Body of pancreas (tissue), 4 donors: ENCODE results near the gene CACNA1C. TPM values are rescaled to one million over a fixed set of nuclear protein-coding genes. Genes with fewer than 3 reads are reported as not detected.
"Not testable (repeated sequence)": the region's sequence is repeated elsewhere in the genome, so short reads cannot be mapped to it uniquely, and the experiment has no call there.

Experiments used
- ATAC-seq: fragments of 150-250 bp; one replicate; pipeline ENCODE4 v1.9.1; 2016
- DNase-seq, 4 donors: peaks; one replicate each; pipeline ENCODE4 v3.0.0-alpha.2; 2019
- H3K27ac ChIP-seq, 4 donors: fragments of 200-600 bp; sonication (generic); 1 replicate in 3 of 4; 2 replicates in 1 of 4; pipeline versions ENCODE4 v1.5.1 to v1.6.1; 2016 to 2019; ENCODE audit warnings: mild to moderate bottlenecking in 1 of 4, mixed read lengths in 1 of 4, moderate library complexity in 1 of 4
- H3K27me3 ChIP-seq, 2 donors: fragments of 200-600 bp; sonication (generic); one replicate each; pipeline ENCODE4 v1.6.0; 2016; ENCODE audit warnings: mild to moderate bottlenecking in 1 of 2
- H3K36me3 ChIP-seq, 2 donors: fragments of 200-600 bp; sonication (generic); replicated peaks in 1 of 2; 2 replicates each; pipeline ENCODE4 v1.5.1; 2016; ENCODE audit warnings: low read depth in 2 of 2; ENCODE audit not compliant: insufficient read depth in 1 of 2
- H3K4me1 ChIP-seq: fragments of 200-600 bp; sonication (generic); one replicate; pipeline ENCODE4 v1.6.0; 2016
- H3K4me3 ChIP-seq, 2 donors: fragments of 200-600 bp; sonication (generic); 1 replicate in 1 of 2; 2 replicates in 1 of 2; pipeline ENCODE4 v1.5.1; 2016 to 2019
- H3K9me3 ChIP-seq, 3 donors: fragments of 200-600 bp; sonication (generic); 1 replicate in 2 of 3; 2 replicates in 1 of 3; pipeline ENCODE4 v1.5.1; 2016
- CTCF ChIP-seq, 7 experiments: fragments of 450-650 bp in 4 of 7; fragments of 200-600 bp in 3 of 7; sonication (generic) in 3 of 7; IDR thresholded peaks; one replicate each; pipeline ENCODE4 v1.5.1; 2016 to 2019; ENCODE audit warnings: antibody characterized with exemption in 7 of 7
- POLR2A ChIP-seq, 3 donors: fragments of 450-650 bp; IDR thresholded peaks; one replicate each; pipeline ENCODE4 v1.6.1; 2016; ENCODE audit warnings: antibody characterized with exemption in 3 of 3, mild to moderate bottlenecking in 2 of 3
- WGBS, 2 donors: methylation state at CpG; one replicate each; pipeline ENCODE4 v1.1.5; 2017; 5-methylcytosine and 5-hydroxymethylcytosine counted together
- intact Hi-C: fragments of 100-400 bp; cut with DNase I; formaldehyde crosslinking; loops from one replicate; pipeline ENCODE4 v1.15.1; 2023
- total RNA-seq, 2 donors: library from RNA; depleted of rRNA; stranded (reverse); fragments of >200 nt; gene quantifications; one replicate each; pipeline ENCODE4 v1.1.0, GENCODE V29; 2016

Gene CACNA1C
- total RNA-seq, 2 donors from 2014 or later = 2.3 to 4.4 TPM

- H3K36me3 ChIP-seq = no peaks in the 10 kb centered on the region
- no peak overlapping the region for H3K27ac ChIP-seq
- no peaks in the 10 kb centered on the region for H3K4me1 ChIP-seq
- TF ChIP-seq POLR2A (IDR thresholded peaks at IDR 0.05) = no peak
- no peak for TF ChIP-seq CTCF (IDR thresholded peaks at IDR 0.05)
- DNase-seq = no peak
- intact Hi-C loops = no loop called here
- H3K9me3 ChIP-seq = no peaks in the 10 kb centered on the region
- no peaks in the 10 kb centered on the region for H3K27me3 ChIP-seq
- H3K4me3 ChIP-seq = no peak overlapping the region
- 62 to 70% methylated on average over 5 of the region's 5 CpGs for WGBS, 2 donors
- ATAC-seq = no peak
Measured at GRCh38 chr12:2487278-2487677, 434.5 kb downstream of the CACNA1C start.

- ATAC-seq (no peak), DNase-seq (no peak)
- Histone ChIP-seq H3K4me3 (no peak overlapping the region), H3K27ac (no peak overlapping the region), H3K4me1 (no peaks in the 10 kb centered on the region), H3K27me3 (no peaks in the 10 kb centered on the region), H3K36me3 (no peaks in the 10 kb centered on the region), H3K9me3 (no peaks in the 10 kb centered on the region)
- intact Hi-C loops = no loop called here
- 74 to 80% methylated on average over 10 of the region's 10 CpGs for WGBS, 2 donors
- TF ChIP-seq POLR2A (IDR thresholded peaks at IDR 0.05) (no peak), CTCF (IDR thresholded peaks at IDR 0.05) (no peak)
Measured at GRCh38 chr12:2488131-2488530, 435.3 kb downstream of the CACNA1C start.

- 77 to 83% methylated on average over 7 of the region's 7 CpGs for WGBS, 2 donors
- intact Hi-C loops = no loop called here
- no peak overlapping the region for H3K27ac ChIP-seq
Measured at GRCh38 chr12:2488596-2488995, 435.8 kb downstream of the CACNA1C start.

GRCh38 chr12:2489275-2489674 lies 436.5 kb downstream of the CACNA1C start:
- Histone ChIP-seq H3K4me3 (no peak overlapping the region), H3K36me3 (no peaks in the 10 kb centered on the region), H3K4me1 (no peaks in the 10 kb centered on the region), H3K27me3 (no peaks in the 10 kb centered on the region), H3K9me3 (no peaks in the 10 kb centered on the region), H3K27ac (no peak overlapping the region)
- intact Hi-C loops = no loop called here
- WGBS, 2 donors = 68 to 73% methylated on average over 9 of the region's 9 CpGs
- ATAC-seq = no peak
- TF ChIP-seq POLR2A (IDR thresholded peaks at IDR 0.05) (no peak), CTCF (IDR thresholded peaks at IDR 0.05) (no peak)
- no peak for DNase-seq

More at GRCh38 chr12:2488596-2488995, 435.8 kb downstream of the CACNA1C start:
- no peak overlapping the region for H3K4me3 ChIP-seq
- no peaks in the 10 kb centered on the region for H3K4me1 ChIP-seq
- no peaks in the 10 kb centered on the region for H3K27me3 ChIP-seq
- ATAC-seq (no peak), DNase-seq (no peak)
- no peak for TF ChIP-seq POLR2A (IDR thresholded peaks at IDR 0.05)
- TF ChIP-seq CTCF (IDR thresholded peaks at IDR 0.05) = no peak
- no peaks in the 10 kb centered on the region for H3K36me3 ChIP-seq
- H3K9me3 ChIP-seq = no peaks in the 10 kb centered on the region

- Histone ChIP-seq H3K27ac (no peak overlapping the region), H3K27me3 (no peaks in the 10 kb centered on the region), H3K9me3 (no peaks in the 10 kb centered on the region), H3K4me3 (no peak overlapping the region), H3K36me3 (no peaks in the 10 kb centered on the region), H3K4me1 (no peaks in the 10 kb centered on the region)
- intact Hi-C loops = no loop called here
- ATAC-seq (no peak), DNase-seq (no peak)
- TF ChIP-seq CTCF (IDR thresholded peaks at IDR 0.05) (no peak), POLR2A (IDR thresholded peaks at IDR 0.05) (no peak)
- WGBS, 2 donors = 21 to 22% methylated on average over 3 of the region's 3 CpGs
Measured at GRCh38 chr12:2490831-2491230, 438.0 kb downstream of the CACNA1C start.

GRCh38 chr12:2491349-2491748 lies 438.6 kb downstream of the CACNA1C start:
- H3K4me1 ChIP-seq, intact Hi-C loops, ATAC-seq, H3K9me3 ChIP-seq, DNase-seq, H3K27ac ChIP-seq, H3K36me3 ChIP-seq, H3K4me3 ChIP-seq, H3K27me3 ChIP-seq: not testable (repeated sequence)
- 21 to 34% methylated on average over 2 of the region's 2 CpGs for WGBS, 2 donors
